ENCODE data around the gene PRRC2C.
"Not testable (repeated sequence)": the region's sequence is repeated elsewhere in the genome, so short reads cannot be mapped to it uniquely, and the experiment has no call there.

The PRRC2C gene

GRCh38 chr1:171588230-171588629 lies 102.9 kb downstream of the PRRC2C start:
- DNase-seq, result no peak

- DNase-seq, result no peak
Measured at GRCh38 chr1:171590022-171590421, 104.7 kb downstream of the PRRC2C start.

- no peak for DNase-seq
Measured at GRCh38 chr1:171595324-171595723, 110.0 kb downstream of the PRRC2C start.

DNA sequence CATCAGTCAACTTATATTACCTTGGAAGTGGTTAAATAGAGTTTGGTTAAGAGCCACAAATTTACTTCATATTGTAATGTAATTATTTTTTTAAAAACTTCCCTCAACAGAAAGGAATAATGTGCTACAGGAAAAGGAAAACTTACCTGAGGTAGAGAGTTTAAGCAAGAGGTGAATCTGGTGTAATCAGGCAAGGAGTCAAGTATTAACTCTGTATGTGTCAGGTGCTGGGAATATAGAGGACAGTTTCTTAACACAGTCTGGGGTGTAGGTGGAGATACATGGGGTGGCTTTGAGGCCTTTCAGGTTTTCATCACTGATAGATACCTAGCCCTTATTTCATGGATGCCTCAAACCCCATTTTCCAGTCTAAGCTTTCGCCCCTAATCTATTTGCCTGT lies 110.8 kb downstream of the PRRC2C start:
- DNase-seq, result no peak

GRCh38 chr1:171596705-171597104 lies 111.4 kb downstream of the PRRC2C start:
- no peak for DNase-seq

- DNase-seq, result no peak
Measured at GRCh38 chr1:171597203-171597602, 111.9 kb downstream of the PRRC2C start.

GRCh38 chr1:171600310-171600709 lies 115.0 kb downstream of the PRRC2C start:
- DNase-seq, result not testable (repeated sequence)

DNA sequence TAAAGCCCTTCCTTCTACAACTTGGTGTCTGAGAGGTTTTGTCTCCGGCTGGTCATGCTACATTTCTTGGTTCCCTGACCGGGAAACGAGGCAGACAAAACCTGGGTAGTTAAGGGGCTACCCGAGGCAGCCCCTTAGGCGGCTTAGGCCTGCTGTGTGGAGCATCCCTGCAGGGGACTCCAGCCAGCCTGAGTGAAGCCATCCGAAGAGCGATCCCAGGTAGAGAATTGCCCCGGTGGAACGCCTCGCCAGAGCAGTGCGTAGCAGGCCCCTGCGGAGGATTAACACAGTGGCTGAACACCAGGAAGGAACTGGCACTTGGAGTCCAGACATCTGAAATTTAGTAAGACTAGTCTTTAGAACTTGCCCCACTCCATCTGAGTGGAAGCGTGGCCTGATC lies 115.5 kb downstream of the PRRC2C start:
- DNase-seq, result no peak

GRCh38 chr1:171603042-171603441 lies 117.7 kb downstream of the PRRC2C start:
- not testable (repeated sequence) for DNase-seq

GRCh38 chr1:171606402-171606941 lies 121.1 kb downstream of the PRRC2C start:
- no peak for DNase-seq

- DNase-seq, result no peak
Measured at GRCh38 chr1:171610385-171610784, 125.1 kb downstream of the PRRC2C start.

GRCh38 chr1:171611306-171611705 lies 126.0 kb downstream of the PRRC2C start:
- DNase-seq, result no peak

DNA sequence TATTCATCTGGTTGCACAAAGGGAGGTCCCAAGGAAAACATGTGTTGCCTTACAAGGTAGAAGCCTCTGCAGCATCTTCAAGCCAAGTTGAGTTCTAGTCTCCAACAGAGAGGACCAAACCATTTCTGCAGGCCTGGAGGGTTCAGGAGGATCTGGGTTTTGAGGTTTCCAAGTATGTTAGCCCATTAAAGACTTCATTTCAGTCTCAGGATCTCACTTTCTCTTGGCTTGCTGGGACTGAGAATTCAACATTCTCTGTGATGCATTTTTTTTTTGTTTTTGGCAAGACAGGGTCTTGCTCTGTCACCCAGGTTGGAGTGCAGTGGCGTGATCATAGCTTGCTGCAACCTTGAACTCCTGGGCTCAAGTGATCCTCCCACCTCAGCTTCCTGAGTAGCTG lies 128.0 kb downstream of the PRRC2C start:
- no peak for DNase-seq

DNA sequence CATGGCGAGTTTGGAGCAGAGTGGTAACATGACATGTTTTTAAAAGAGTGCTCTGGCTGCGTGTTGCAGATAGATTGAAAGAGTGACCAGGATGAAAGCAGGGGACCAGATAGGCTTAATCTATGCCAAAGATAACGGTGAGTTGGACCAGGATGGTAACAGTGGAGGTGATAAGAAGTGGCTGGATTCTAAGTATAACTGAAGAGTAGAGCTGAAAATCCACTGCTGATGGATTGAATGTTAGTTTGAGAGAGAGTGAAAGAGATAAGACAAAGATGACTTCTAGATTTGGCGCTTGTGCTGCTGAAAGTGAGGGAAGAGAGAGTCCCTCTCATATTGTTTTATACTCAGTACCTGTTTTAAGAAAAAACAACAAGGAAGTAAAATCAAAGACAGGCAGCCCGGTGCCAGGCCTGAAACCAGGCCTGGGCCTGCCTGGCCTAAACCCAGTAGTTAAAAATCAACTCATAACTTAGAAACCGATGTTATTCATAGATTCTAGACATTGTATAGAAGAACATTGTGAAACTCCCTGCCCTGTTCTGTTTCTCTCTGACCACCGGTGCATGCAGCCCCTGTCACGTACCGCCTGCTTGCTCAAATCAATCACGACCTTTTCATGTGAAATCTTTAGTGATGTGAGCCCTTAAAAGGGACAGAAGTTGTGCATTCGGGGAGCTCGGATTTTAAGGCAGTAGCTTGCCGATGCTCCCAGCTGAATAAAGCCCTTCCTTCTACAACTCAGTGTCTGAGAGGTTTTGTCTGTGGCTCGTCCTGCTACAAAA lies 130.0 kb downstream of the PRRC2C start:
- not testable (repeated sequence) for DNase-seq

DNA sequence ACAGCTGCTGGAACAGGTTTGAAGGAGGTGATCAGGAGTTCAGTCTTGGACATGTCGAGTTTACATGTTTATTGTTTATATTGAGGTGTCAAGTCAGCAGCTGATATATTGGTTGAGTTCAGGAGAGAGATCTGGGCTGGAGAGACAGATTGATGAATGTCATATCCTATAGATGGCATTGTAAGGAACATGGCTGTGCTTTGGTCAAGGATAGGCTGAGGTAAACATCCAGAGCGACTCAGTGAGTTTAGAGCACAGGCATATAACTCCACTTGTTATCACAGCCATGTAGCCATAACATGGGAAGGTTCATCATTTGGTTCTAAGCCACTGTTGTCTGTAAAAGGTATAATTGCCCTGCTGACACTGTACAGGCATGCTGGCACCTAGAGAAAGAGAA lies 131.3 kb downstream of the PRRC2C start:
- DNase-seq, result no peak

GRCh38 chr1:171622152-171622462 lies 136.8 kb downstream of the PRRC2C start, which contains the start of gene MYOCOS:
TSS of gene MYOCOS (plus strand) at chr1:171622243. CDS start at chr1:171623884, 1,641 bp downstream.
- DNase-seq, result no peak

- no peak for DNase-seq
Measured at GRCh38 chr1:171623651-171624331, 138.5 kb downstream of the PRRC2C start.

DNA sequence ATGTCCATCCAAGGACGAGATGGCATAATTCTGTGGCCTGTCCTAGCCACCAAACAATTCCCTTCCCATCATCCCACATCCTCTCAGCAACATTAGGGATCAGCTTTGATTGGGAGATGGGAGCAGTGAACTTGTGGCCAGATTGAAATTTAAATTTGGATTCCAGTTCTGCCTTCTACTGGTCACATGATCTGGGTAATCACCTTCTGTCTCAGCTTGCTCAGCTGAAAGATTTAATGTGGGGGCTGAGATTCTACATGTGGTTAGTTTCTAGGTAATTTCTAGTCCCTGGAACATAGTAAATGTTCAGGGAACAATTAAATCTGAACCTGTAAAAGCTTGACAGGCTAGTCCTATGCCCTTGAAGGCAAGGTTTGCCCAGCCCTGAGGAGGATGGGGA lies 139.9 kb downstream of the PRRC2C start:
- no peak for DNase-seq

- DNase-seq, result no peak
Measured at GRCh38 chr1:171627020-171627419, 141.7 kb downstream of the PRRC2C start.

- DNase-seq, result no peak
Measured at GRCh38 chr1:171628225-171628624, 142.9 kb downstream of the PRRC2C start.

DNA sequence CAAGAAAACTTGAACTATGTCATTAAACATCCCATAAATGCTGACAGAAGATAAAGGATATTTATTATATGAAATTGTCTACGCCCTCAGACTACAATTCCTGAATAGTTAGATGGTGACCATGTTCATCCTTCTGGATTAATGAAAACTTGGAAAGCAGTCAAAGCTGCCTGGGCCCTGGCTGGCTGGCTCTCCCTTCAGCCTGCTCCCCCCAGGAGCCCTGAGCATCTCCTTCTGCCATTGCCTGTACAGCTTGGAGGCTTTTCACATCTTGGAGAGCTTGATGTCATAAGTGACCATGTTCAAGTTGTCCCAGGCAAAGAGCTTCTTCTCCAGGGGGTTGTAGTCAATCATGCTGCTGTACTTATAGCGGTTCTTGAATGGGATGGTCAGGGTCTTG lies 150.3 kb downstream of the PRRC2C start:
- DNase-seq, result no peak

GRCh38 chr1:171636141-171636540 lies 150.8 kb downstream of the PRRC2C start:
- no peak for DNase-seq

- no peak for DNase-seq
Measured at GRCh38 chr1:171637928-171638576, 152.7 kb downstream of the PRRC2C start.

- no peak for DNase-seq
Measured at GRCh38 chr1:171640225-171640624, 154.9 kb downstream of the PRRC2C start.
